HepG2 (cell line): ENCODE data around the gene TMEM14C. TPM values are rescaled to one million over a fixed set of nuclear protein-coding genes. Genes with fewer than 3 reads are reported as not detected.
A peak's percentile ranks its signal among the peaks of the same experiment; 100 is the strongest.

Source experiments
- ARID5B ChIP-seq: IDR thresholded peaks from 2 replicates; pipeline ENCODE4 v1.4.0; 2020; ENCODE audit warnings: mild to moderate bottlenecking, missing genetic modification reagents
- ATF1 ChIP-seq: IDR thresholded peaks from 2 replicates; pipeline ENCODE4 v1.6.1; 2016; ENCODE audit warnings: mild to moderate bottlenecking, control low read depth
- CEBPB ChIP-seq: IDR thresholded peaks from 2 replicates; pipeline ENCODE4 v1.6.1; 2011; ENCODE audit warnings: low read depth, low read length, improper control_type of control experiment, borderline replicate concordance
- NFAT5 ChIP-seq: sonication (generic); formaldehyde crosslinking; IDR thresholded peaks from 2 replicates; pipeline ENCODE4 v1.4.0; 2020; ENCODE audit warnings: missing genetic modification reagents
- PBX2 ChIP-seq: IDR thresholded peaks from 2 replicates; pipeline ENCODE4 v1.6.1; 2016; ENCODE audit warnings: control low read depth
- REL ChIP-seq: sonication (generic); formaldehyde crosslinking; conservative IDR thresholded peaks from 2 replicates; pipeline ENCODE4 v1.8.0; 2022; ENCODE audit warnings: mild to moderate bottlenecking, missing genetic modification reagents, moderate library complexity
- SALL1 ChIP-seq: sonication (generic); formaldehyde crosslinking; IDR thresholded peaks from 2 replicates; pipeline ENCODE4 v1.8.0; 2022; ENCODE audit warnings: mild to moderate bottlenecking, missing genetic modification reagents
- STAG1 ChIP-seq: sonication (generic); formaldehyde crosslinking; IDR thresholded peaks from 2 replicates; pipeline ENCODE4 v1.4.0; 2020; ENCODE audit warnings: missing genetic modification reagents
- TFE3 ChIP-seq: IDR thresholded peaks from 2 replicates; pipeline ENCODE4 v1.6.1; 2016
- TIGD3 ChIP-seq: sonication (generic); formaldehyde crosslinking; IDR thresholded peaks from 2 replicates; pipeline ENCODE4 v1.5.1; 2020; ENCODE audit warnings: mild to moderate bottlenecking, missing genetic modification reagents, borderline replicate concordance
- ZFY ChIP-seq: sonication (generic); formaldehyde crosslinking; IDR thresholded peaks from 2 replicates; pipeline ENCODE4 v1.4.0; 2020; ENCODE audit warnings: missing genetic modification reagents
- ZNF567 ChIP-seq: sonication (generic); formaldehyde crosslinking; IDR thresholded peaks from 2 replicates; pipeline ENCODE4 v1.8.1; 2023; ENCODE audit warnings: mild to moderate bottlenecking, missing genetic modification reagents, borderline replicate concordance
- ZNF614 ChIP-seq: IDR thresholded peaks from 2 replicates; pipeline ENCODE4 v1.6.1; 2018; ENCODE audit warnings: missing biosample characterization, missing genetic modification reagents, inconsistent platforms, borderline replicate concordance
- ZNF629 ChIP-seq: sonication (generic); formaldehyde crosslinking; conservative IDR thresholded peaks from 2 replicates; pipeline ENCODE4 v1.5.0; 2020; ENCODE audit warnings: missing genetic modification reagents
- ZSCAN20 ChIP-seq: sonication (generic); formaldehyde crosslinking; IDR thresholded peaks from 2 replicates; pipeline ENCODE4 v1.4.0; 2020; ENCODE audit warnings: missing genetic modification reagents, mild to moderate bottlenecking, borderline replicate concordance
- polyA plus RNA-seq, 8 experiments: library from polyadenylated mRNA; depleted of rRNA in 3 of 8; stranded (reverse) in 7 of 8; unstranded in 1 of 8; fragments of >200 nt; fragmentation: Illumina TruSeq in 4 of 8; extraction: Trizol in 4 of 8; gene quantifications; 2 replicates each; pipeline versions ENCODE4 v1.2.1 to v1.2.3, GENCODE V29; 2011 to 2016; ENCODE audit warnings: low read depth in 4 of 8, missing spikeins in 1 of 8, mixed read lengths in 1 of 8; ENCODE audit not compliant: insufficient read depth in 1 of 8
- total RNA-seq, 5 experiments: library from RNA; depleted of rRNA; stranded (reverse); fragments of >200 nt; fragmentation: Illumina TruSeq; extraction: Trizol; gene quantifications; 2 replicates each; pipeline ENCODE4 v1.2.3, GENCODE V29; 2016; ENCODE audit warnings: low read depth in 1 of 5

Gene TMEM14C
- total and polyA plus RNA-seq, 2 of the 13 experiments (the other 11 are each of a cell fraction or from before 2014, with no cell fraction given) = 184 TPM

- TF ChIP-seq TIGD3 (CRISPR knock-in tag) = no peak
- TF ChIP-seq SALL1 (CRISPR knock-in tag) = peak; percentile 55
- peak; percentile 77 for TF ChIP-seq ZFY (CRISPR knock-in tag)
- TF ChIP-seq CEBPB = no peak
- TF ChIP-seq PBX2 = peak; percentile 74
- TF ChIP-seq ZSCAN20 (CRISPR knock-in tag) = 0 out of 2 replicates have a peak, but pooled peaks have one; percentile 8
- peak; percentile 10; the same call in 1 of the 2 replicates for TF ChIP-seq STAG1 (CRISPR knock-in tag)
- TF ChIP-seq ZNF567 (CRISPR knock-in tag) = peak; percentile 68; the same call in 1 of the 2 replicates
- peak; percentile 94 for TF ChIP-seq TFE3 (CRISPR knock-in tag)
- 0 out of 2 replicates have a peak, but pooled peaks have one; percentile 63 for TF ChIP-seq ZNF614 (CRISPR knock-in tag)
- TF ChIP-seq ARID5B (CRISPR knock-in tag) = peak; percentile 75; the same call in 1 of the 2 replicates
- TF ChIP-seq ATF1 (CRISPR knock-in tag) = peak; percentile 100
- TF ChIP-seq ZNF629 (CRISPR knock-in tag) = 0 out of 2 replicates have a peak, but pooled peaks have one; percentile 30
- no peak for TF ChIP-seq REL (CRISPR knock-in tag)
- TF ChIP-seq NFAT5 = no peak
Measured at GRCh38 chr6:10694302-10695085, 28.4 kb upstream of the TMEM14C start, which contains the start of the genes C6orf52 and PAK1IP1 (continued).
